COLO668 (cell line): Measurements from ENCODE around the gene CTR9.

Experiments
- DNase-seq: peaks from one replicate; lab custom pipeline; 2025; ENCODE audit not compliant: unreplicated experiment; lab: John Stamatoyannopoulos, UW

Gene CTR9

DNA sequence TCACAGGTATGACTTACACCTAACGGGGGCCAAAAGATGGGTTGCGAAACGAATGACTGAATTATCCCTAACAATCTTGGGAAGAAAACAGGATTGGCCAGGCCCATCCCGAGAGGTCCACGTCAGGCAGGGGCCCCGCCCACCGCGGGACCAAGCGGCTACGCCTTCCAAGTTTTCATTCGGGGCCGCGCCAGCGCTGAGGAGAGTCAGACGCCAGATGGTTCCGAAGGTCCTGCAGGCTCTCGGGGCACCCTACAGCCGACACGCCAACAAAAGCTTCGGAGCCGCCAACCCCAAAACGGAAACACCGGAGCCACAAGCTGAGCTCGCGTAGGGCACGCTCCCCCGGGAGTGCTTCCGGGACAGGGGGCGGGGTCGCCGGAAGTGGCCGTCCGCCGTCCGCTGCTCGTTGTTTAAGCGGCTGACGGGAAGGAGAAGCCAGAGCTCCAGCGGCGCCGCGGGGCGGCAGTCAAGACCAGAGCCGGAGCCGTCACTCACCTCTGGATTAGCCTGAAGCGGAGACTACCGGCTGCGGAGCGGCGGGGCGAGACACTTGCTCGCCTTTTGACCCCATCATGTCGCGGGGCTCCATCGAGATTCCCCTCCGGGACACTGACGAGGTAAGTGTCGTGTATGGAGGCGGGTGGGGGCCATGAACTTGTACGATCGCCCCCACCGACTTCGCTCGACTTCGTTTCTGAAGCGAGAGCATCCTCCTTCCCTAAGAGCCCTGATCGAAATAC, at the start of gene CTR9:
Gene CTR9 (plus strand): TSS at position 409 of the 743 bp plus-strand sequence. CDS start 167 bp downstream, at position 576.
- peak; percentile 97 for DNase-seq

DNA sequence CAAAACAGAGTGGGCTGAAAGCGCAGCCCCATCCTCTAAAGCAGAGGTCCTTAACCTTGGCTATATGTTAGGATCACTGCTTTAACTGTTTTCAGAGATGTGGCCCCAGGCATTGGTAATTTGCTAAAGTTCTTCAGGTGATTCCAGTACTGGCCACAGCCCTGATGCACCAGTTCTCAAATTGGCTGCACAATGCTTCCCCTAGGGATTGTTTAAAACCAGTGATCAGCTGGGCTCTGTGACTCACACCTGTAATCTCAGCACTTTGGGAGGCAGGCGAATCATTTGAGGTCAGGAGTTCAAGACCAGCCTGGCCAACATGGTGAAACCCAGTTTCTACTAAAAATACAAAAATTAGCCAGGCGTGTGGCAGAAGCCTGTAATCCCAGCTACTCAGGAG, 49.1 kb upstream of the CTR9 start:
- no peak for DNase-seq

DNA sequence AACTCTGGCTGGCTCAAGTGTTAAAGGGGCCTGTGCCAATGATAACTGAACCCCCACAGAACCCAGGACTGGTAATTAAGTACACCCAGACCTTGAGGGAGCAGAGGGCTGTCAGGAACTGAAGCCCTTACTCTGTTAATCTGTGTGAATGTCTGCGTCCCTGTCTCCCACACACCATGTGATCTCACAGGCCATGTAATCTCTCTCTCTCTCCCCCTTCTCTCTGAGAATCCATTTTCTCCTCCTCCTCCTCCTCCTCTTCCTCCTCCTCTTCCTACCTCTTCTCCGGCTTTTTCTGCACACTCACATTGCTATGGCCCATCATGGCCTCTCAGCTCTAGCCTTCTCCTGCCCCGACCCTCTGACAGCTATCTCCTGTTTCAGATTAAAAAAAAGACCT, 42.9 kb upstream of the CTR9 start:
- DNase-seq, result no peak

DNA sequence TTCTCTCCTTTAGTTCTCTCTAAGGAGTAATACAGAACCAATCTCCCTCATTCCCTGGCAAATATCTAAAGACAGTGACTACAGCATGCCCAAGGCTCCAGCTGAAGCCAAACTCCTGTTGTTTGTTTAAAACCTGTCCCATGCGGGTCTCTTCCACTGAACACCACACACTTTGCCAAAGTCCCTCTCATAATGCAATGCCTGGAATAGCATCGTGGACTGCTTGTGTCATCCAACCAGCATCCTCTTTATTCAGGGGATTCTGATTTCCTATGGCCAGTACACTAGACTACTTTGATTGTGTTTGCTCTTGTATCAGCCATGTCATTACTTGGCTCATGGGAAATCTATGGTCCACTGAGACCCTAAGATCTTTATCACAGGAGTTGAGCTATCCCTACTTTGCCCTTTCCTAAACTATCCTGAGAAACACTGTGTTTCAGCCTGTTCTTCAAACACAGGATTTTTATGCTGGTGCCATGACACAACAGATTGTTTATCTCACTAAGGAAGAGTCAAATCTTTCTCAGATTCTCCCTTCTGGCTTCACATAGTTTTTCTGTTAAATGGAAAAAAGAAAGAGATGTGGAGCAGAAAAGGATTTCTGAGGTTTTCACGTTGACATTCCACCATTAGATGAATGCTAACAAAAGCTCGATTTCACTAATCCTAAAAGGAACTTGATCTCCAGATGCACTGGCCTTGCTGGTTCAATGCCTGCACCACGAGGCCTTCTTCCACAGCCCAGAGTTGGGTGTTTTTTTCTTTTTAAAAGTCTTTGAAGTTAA, 41.6 kb upstream of the CTR9 start:
- DNase-seq, result no peak

DNA sequence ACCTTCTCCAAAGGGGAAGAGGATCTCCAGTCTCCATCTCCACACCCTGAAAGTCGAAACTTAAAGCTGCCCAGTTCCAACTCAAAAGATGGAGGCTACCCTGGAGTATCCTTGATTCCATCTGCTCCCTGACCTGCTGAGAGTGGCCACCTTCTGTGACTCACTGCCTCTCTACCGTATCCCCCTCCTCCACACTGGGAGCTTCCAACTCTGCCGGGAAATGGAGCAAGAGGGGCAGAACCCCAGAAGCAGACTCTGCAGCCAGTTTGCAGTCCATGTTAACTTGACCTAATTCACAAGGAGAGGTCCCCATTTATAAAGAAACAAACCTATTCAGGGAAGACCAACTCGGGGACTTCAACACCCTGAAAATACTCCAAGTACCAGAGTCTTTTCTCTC, 35.5 kb upstream of the CTR9 start:
- no peak for DNase-seq

DNA sequence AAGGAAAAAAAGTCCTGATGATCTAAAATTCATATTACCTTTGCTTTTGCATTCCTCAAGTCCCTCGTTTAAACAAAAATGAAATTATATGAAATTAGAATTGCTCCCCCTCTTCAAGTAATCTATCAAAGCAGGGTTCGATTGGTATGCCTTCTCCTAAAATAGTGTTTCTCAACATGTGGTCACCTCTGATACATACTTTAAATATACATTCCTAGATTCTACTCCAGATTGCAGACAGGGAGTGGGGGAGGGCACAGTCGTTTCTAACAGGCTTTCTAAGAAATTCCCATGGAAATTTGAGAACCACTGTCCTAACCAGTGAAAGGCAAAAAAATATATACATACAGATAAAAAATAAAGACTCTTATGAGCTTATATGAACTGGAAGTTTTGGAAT, 34.9 kb upstream of the CTR9 start:
- no peak for DNase-seq

DNA sequence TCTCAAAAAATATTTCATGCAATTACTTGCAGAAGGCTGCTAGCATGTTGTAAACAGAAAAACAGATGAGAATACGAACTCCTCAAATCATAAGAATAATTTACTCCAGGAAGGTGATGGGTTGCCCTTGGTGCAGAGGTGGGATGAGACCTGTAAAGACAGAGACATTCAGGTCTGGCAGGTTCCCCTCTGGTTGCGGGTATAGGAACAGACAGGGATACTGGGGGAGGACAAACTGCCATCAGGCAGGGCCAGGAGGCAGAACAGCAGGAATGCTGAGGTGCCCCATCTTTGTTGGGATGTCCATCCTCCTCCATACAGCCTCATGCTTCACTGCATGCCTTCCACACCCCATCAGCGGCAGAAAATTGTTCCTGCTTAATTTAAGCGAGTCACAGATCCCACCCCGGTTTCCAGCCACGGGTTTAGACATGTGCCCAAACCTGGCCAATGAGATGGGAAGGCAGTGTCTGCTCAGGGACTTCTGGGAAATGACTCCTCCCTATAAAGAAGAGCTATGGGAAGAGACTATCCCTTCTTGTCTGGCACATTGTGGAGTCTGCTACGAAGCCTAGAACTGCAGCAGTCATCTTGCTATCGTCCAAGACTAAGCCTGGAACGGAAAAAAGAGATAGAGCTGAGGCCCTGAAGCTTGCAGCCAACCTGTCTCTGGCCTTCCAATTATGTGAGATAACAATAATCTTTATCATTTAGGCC, 34.3 kb upstream of the CTR9 start:
- no peak for DNase-seq

DNA sequence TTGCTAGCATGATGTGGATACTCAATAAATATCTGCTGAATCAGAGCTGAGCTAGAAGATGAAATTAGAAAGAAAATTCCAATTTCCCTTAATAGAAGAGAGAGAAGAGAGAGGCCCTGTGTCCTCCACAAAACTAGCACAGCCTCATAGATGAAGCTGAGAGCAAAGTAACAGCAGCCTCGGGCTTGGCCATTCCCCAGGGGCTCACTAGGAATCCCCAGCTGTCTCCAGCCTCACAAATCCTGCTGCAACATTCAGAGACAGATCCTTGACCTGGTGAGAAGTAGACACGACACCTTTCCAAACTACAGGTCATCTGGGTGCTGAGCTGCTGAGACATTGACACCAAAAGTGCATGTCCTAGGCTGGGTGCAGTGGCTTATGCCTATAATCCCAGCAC, 31.4 kb upstream of the CTR9 start:
- DNase-seq, result no peak

DNA sequence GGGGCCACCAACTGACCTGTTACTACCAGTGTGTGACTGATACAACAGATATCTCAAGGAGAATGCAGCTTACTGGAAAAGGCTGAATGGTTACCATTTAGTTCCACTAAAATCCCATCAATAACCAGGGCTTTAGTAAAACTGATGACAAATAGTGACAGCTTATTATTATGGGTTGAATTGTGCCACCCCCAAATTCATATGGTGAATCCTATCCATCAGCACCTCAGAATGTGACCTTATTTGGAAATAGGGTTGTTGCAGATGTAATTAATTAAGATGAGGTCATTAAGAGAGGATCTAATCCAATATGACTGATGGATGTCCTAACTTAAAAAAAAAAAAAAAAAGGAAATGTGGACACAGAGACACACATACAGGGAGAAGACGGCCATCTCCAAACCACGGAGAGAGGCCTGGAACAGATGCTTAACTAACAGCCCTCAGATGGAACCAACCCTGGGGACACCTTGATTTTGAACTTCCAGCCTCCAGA, 30.1 kb upstream of the CTR9 start:
- DNase-seq, result no peak

DNA sequence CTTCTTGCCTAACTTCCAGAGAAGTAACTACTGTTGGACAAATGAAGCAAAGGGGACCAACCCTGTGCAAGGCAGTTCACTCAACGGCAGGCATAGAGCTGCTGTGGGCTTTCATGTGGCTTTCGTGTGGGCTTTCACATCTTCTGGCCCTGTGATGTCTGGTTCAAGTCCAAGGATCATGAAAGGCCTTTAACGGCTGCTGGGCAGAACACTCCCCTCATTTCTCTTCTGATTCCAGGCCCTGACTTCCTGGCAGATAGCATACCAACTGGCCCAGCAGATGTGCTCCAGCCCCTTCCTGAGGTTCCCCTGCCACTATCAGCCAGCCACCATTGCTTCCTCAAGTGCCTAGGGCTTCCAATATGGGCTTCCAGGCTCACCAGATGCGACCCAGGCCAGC, 28.7 kb upstream of the CTR9 start:
- DNase-seq, result no peak

DNA sequence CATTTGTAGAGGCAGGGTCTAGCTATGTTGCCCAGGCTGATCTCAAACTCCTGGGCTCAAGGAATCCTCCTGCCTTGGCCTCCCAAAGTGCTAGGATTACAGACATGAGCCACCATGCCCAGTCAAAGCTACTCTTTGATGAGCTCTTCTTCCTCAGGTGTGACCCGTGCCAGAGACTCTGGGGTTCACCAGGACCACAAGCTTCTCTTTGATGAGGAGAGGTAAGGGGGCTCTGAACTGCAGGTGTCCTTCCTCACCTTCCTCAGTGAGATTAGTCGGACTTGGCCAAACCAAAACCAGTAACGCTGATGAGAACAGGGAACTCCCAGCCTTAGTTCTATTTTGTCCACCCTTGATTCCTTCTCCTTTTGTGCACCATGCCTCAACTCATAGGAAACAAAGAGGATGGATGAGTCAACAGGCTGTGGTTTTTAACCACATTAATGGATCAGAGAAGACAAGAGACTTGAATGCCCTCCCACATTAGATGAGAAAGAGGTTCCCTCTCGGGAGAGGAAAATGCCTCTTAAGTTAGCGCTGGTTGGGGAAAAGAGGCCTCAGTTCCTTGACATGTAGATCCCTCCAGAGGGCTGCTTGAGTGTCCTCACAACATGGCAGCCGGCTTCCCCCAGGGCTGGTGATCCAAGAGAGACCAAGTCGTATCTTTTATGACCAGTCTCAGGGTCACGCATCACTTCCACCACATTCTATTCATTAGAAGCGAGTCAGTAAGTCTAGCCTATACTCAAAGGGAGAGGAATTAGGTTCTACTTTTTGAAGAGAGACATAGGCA, 25.7 kb upstream of the CTR9 start:
- DNase-seq, result no peak

DNA sequence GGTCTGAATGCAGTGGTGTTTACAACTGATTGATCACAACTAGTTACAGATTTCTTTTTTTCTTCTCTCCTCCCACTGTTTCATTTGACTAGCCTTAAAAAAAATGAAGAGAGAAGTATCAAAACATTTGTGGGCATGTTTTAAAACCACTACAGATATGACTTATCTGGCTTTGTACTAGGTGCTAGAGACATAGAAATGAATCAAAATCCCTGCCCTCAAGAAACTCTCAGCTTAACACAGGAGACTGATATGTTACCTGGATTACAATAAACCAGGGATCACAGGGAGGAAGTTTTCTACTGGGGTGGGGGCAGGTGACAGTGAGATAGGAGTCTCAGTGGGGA, 25.2 kb upstream of the CTR9 start:
- no peak for DNase-seq

DNA sequence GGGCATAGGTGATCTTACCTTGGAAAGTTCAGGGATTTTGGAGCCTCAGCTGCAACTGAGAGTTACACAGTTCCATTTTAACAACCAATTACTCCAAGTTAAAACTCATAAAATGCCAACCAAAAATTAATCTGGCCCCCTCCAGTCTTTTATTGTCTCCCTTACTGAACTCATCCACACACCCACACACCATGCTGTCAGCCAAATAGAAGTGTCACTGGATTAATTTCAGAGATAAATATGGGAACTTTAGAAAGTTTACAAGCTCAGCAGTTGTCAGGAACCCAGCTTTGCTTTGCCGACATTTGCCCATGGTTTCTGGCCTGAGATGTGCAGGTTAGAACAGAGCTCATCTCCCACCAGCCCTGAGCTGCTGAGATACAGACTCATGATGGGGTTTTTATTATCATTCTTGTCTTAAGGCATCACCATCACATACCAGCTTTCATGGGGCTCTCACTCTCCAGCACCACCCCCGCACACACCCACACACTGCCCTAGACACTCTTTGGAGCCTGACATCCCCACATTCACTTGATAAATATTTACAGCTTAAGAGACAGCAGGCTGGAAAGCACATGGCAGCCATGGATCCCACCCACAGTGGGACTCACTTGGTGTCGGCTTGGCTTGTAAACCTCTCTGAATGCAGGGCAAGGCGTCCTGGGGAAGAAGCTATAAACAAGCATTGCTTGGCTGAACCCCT, 23.7 kb upstream of the CTR9 start:
- DNase-seq, result no peak

DNA sequence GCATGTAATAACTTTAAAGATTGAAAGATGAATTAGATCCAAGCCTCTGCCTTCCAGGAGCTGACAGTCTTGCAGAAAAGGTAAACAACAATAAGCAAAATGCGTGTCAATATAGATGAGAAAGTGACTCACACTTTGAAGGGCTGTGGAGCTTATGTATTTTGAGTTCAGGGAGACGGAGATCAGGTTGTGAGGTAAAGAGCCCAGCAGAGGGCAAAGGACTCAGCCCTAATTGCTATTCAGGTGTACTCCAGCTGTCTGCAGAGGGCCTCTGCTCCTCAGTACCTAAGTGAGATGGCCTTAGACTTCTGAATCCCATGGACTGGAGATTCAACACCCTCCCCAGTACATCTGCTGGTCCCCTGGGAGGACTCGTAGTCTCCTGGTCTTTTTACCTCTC, 22.9 kb upstream of the CTR9 start:
- no peak for DNase-seq

DNA sequence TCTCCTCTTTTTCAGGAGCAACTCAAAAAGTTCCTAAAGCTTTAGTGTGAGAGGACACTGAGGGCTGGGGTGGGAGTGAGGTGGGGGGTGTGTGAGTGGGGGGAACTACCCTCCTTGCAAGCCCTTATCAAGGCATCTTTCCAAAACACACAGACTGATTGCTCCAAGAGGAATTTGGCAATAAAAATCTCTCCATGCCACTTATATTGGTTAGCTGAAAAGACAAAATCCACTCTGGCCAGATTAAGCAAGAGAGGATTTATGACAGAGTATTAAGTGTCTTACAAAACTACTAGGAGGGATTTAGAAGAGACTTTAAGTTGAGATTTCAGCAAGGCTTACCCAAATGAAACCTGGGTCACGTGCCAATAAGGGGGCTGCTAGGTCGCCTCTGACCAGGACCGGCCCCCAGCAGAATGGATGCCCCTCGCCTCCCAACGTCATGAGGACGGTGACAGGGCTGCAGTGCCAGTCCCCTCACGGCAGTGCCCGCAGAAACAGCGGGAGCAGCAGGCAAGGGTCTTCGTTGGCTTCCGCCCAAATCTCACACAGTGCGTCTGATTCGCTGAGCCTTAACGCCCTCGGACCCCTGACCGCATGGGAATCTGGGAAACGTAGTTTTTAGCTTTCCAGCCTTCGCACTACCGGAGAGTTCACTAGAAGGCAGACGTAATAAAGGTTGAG, 22.1 kb upstream of the CTR9 start:
- no peak for DNase-seq

DNA sequence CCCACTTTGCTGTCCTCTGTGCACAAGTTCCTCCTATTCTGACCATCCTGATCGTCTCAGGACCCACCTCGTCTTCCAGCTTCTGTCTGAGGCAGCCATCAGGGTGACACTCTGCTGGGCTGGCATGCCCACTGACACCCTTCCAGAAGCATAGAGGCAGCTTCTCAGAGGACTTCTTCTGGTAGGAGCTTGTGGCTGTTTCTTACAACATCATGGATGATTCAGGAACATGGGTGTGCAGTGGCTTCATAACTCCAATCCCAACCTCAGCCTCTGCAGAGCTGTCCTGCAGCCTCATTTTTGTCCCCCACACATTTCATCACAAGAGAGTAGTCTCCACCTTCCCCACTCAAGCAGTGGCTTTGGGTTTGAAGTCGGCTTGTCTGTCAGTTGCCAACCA, 20.9 kb upstream of the CTR9 start:
- DNase-seq, result no peak

DNA sequence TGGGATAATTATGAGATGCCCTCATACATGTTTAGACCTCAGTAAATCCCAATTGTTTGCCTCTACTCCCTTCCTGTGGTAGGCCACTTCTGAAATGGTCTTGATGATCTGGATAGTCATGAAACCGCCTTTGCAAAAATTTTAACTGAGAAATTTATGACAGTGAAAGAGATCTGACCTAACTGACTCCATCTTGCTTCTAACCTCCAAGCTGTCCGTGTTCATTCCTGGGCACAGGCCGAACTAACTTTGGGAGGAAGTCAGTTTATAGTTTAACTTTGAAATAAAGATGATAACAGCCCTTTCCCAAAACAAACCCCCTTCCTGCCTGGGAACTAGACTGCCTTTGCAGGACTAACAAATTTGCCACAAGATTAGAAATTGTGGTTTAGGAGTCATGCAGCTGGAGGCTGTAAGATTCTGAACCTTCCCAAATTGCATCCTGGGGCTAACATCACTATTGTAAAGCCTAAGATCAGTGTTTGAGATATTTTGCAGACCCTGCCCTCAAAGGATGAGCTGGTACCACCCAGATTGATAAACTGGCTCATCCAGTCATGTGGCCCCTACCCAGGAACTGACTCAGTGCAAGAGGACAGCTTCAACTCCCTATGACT, 19.9 kb upstream of the CTR9 start:
- no peak for DNase-seq

DNA sequence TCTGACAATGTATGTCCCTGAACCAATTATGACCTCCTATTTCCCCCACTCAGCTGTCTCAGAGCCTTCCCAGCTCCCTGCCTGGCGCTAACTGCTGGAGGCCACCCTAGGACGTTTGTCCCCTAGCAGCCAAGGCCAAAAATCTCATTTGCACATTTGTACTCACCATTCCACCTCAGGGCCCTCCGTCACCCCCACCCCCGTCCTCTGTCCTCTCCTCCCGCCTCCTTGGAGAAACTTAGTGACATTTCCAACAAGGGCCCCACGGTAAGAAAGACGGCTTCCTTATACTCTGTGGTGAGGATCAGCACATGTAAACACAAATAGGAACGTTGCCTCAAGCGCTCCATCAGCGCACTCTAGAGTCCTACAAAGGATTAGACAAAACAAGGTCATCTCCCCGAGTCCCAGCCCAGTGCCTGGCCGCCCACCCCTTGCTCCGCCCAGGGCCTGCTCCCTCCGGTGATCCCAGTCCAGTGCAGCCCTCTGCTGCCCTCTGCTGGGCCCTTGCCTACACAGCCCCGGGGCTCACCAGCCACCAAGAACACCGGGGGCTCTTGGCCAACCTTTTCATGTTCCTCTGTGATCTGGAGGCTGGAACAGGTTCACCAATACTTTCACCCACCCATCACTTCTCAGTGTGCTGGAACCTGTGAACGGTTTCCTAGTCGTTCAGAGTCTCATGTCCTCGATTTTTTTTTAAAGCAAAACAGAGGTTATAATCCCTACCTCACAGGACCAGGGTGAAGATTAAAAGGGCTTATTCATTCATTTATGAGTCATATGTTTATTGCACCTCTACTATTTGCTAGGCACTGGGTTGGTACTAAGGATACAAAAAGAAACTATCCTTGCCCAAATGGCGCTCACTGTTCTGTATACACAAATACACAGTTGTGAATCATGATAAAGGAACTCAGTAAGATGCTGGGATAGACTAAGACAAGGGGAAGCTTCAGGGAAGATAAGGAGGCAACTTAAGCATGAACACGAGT, 15.3 kb upstream of the CTR9 start:
- peak; percentile 79 for DNase-seq
